K562 (cell line): ENCODE measurements around the gene RETN. TPM values are rescaled to one million over a fixed set of nuclear protein-coding genes. Genes with fewer than 3 reads are reported as not detected.

ENCODE experiments used
- ARHGAP35 ChIP-seq: fragments of 450-650 bp; IDR thresholded peaks from 2 replicates; pipeline ENCODE4 v1.6.1; 2018; ENCODE audit not compliant: partially characterized antibody
- ATF1 ChIP-seq, 2 experiments: fragments of 450-650 bp in 1 of 2; IDR thresholded peaks; 2 replicates each; pipeline ENCODE4 v1.6.1; 2016; ENCODE audit warnings: missing compliant biosample characterization in 1 of 2, missing genetic modification characterization in 1 of 2
- CCAR2 ChIP-seq: fragments of 200-400 bp; formaldehyde crosslinking; IDR thresholded peaks from 2 replicates; pipeline ENCODE4 v1.6.1; 2017; ENCODE audit warnings: mild to moderate bottlenecking, low read depth, low read length
- IFI16 ChIP-seq: fragments of 250-450 bp; sonication (Bioruptor Pico); IDR thresholded peaks from 2 replicates; pipeline ENCODE4 v2.1.2; 2022; ENCODE audit warnings: mild to moderate bottlenecking, inconsistent platforms
- POLR3A ChIP-seq: IDR thresholded peaks from 2 replicates; pipeline ENCODE4 v1.6.1; 2011; ENCODE audit warnings: borderline replicate concordance, mild to moderate bottlenecking, moderate library complexity; ENCODE audit not compliant: insufficient read length, insufficient read depth; ENCODE audit errors: extremely low read depth
- RBM15 ChIP-seq: fragments of 200-400 bp; formaldehyde crosslinking; IDR thresholded peaks from 2 replicates; pipeline ENCODE4 v1.6.1; 2018; ENCODE audit warnings: mild to moderate bottlenecking, low read length, moderate library complexity; ENCODE audit not compliant: insufficient read depth
- SETDB1 ChIP-seq: IDR thresholded peaks from one replicate; pipeline ENCODE4 v1.6.1; 2012; ENCODE audit warnings: low read length, control low read depth, inconsistent platforms
- SMAD2 ChIP-seq: fragments of 150-350 bp; IDR thresholded peaks from 2 replicates; pipeline ENCODE4 v1.6.1; 2014; ENCODE audit warnings: low read depth, mild to moderate bottlenecking, low read length
- SMAD4 ChIP-seq: fragments of 250-450 bp; sonication (Bioruptor Pico); conservative IDR thresholded peaks from 2 replicates; pipeline ENCODE4 v1.8.0; 2021; ENCODE audit warnings: inconsistent platforms, mild to moderate bottlenecking, moderate library complexity
- TAF9B ChIP-seq: fragments of 450-650 bp; IDR thresholded peaks from 2 replicates; pipeline ENCODE4 v1.6.1; 2018; ENCODE audit warnings: mild to moderate bottlenecking; ENCODE audit not compliant: partially characterized antibody
- ZBTB11 ChIP-seq, 3 experiments: fragments of 200-800 bp in 1 of 3; fragments of 250-450 bp in 1 of 3; fragments of 450-650 bp in 1 of 3; sonication (Bioruptor Pico) in 1 of 3; sonication (Bioruptor generic) in 1 of 3; formaldehyde crosslinking in 1 of 3; IDR thresholded peaks; 2 replicates each; pipeline versions ENCODE4 v1.6.1 to v1.8.0; 2016 to 2022; ENCODE audit warnings: mild to moderate bottlenecking in 2 of 3, missing genetic modification characterization in 2 of 3, missing compliant biosample characterization in 1 of 3, moderate library complexity in 1 of 3
- ZNF239 ChIP-seq: fragments of 250-450 bp; sonication (Bioruptor Pico); IDR thresholded peaks from 2 replicates; pipeline ENCODE4 v1.4.0; 2020; ENCODE audit warnings: mild to moderate bottlenecking
- ZNF384 ChIP-seq: IDR thresholded peaks from 2 replicates; pipeline ENCODE4 v1.6.1; 2012; ENCODE audit warnings: low read depth, low read length, improper control_type of control experiment
- ZNF668 ChIP-seq: fragments of 250-450 bp; sonication (Bioruptor Pico); IDR thresholded peaks from 2 replicates; pipeline ENCODE4 v1.8.0; 2022; ENCODE audit warnings: mild to moderate bottlenecking, inconsistent platforms
- polyA plus RNA-seq, 8 experiments: library from polyadenylated mRNA; depleted of rRNA in 4 of 8; stranded (reverse) in 5 of 8; unstranded in 3 of 8; fragments of >200 nt; fragmentation: Nextera tagmentation in 2 of 8; fragmentation: Illumina TruSeq in 1 of 8; extraction: Ambion mirVana in 2 of 8; extraction: Trizol in 1 of 8; gene quantifications; 2 replicates each; pipeline versions ENCODE4 v1.2.1 to v1.2.3, GENCODE V29; 2011 to 2014; ENCODE audit warnings: inconsistent platforms in 1 of 8, missing spikeins in 1 of 8
- total RNA-seq, 7 experiments: library from RNA; depleted of rRNA in 6 of 7; stranded (reverse); fragments of >200 nt in 6 of 7; fragmentation: Illumina TruSeq in 2 of 7; extraction: Trizol in 2 of 7; gene quantifications; 2 replicates each; pipeline versions ENCODE4 v1.2.1 to v1.2.3, GENCODE V29; 2011 to 2021; ENCODE audit warnings: low replicate concordance in 1 of 7
- TF ChIP-seq, protein P1 (sequence below): fragments of 250-450 bp; sonication (Bioruptor Pico); IDR thresholded peaks from 2 replicates; pipeline ENCODE4 v1.5.0; 2021; ENCODE audit warnings: mild to moderate bottlenecking, borderline replicate concordance
- TF ChIP-seq, protein P2 (sequence below): fragments of 250-450 bp; sonication (Bioruptor Pico); IDR thresholded peaks from 2 replicates; pipeline ENCODE4 v1.5.0; 2022; ENCODE audit warnings: mild to moderate bottlenecking
- TF ChIP-seq, protein P3 (sequence below): fragments of 250-450 bp; sonication (Bioruptor Pico); IDR thresholded peaks from 2 replicates; pipeline ENCODE4 v1.8.0; 2022; ENCODE audit warnings: inconsistent platforms, mild to moderate bottlenecking, moderate library complexity, borderline replicate concordance

The RETN gene
- total and polyA plus RNA-seq, 9 of the 15 experiments (the other 6 are each of a cell fraction or from before 2014, with no cell fraction given): not detected

DNA sequence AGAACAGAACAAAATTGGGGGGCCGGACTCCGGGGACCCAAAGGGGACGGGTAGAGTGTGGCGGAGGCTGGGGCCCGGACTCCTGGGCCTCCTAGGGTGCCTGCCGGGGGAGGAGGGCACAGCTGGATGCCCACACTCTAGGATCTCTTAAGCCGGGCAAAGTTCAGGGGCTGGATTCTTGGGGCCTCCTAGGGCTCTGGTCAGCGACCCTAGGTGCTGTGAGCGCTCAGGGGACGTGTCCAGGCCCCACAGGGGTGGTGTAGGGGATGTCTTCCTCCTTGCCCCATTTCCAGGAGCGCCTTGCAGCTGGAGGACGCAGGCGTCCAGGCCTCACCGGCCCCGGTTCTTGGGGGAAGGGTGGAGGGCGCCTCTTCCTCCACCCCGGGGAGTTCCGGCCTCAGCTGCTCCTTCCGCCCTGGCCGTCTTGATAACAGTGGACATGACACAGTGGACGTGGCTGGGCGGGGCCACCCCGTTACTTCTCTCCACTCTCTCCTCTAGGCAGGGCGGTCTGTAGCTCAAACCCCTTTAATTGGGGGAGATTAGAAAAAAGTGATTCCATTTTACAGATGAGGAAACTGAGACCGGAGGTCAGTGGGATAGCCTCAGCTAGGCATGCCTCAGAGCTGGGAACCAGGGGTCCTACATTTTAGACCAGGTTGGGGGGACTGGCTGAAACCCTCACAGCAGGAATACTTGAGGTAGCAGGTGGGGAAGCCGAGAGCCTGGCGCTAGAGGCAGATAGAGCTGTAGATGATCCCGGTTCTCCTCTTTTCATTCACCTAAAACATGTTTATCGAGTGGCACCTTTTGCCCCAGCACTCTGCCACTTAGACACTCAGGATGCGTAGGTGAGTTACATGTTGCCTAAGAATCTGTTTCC lies 31.2 kb upstream of the RETN start (continued):
- TF ChIP-seq POLR3A: no peak
- TF ChIP-seq SMAD2: no peak
- no peak for TF ChIP-seq CCAR2
- no peak for TF ChIP-seq ATF1 (CRISPR knock-in tag; IDR thresholded peaks at IDR 0.05)
- TF ChIP-seq ATF1 (tag; IDR thresholded peaks at IDR 0.05): peak; percentile 71
- TF ChIP-seq, protein P1, sequence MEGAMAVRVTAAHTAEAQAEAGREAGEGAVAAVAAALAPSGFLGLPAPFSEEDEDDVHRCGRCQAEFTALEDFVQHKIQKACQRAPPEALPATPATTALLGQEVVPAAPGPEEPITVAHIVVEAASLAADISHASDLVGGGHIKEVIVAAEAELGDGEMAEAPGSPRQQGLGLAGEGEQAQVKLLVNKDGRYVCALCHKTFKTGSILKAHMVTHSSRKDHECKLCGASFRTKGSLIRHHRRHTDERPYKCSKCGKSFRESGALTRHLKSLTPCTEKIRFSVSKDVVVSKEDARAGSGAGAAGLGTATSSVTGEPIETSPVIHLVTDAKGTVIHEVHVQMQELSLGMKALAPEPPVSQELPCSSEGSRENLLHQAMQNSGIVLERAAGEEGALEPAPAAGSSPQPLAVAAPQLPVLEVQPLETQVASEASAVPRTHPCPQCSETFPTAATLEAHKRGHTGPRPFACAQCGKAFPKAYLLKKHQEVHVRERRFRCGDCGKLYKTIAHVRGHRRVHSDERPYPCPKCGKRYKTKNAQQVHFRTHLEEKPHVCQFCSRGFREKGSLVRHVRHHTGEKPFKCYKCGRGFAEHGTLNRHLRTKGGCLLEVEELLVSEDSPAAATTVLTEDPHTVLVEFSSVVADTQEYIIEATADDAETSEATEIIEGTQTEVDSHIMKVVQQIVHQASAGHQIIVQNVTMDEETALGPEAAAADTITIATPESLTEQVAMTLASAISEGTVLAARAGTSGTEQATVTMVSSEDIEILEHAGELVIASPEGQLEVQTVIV: no peak
- no peak for TF ChIP-seq ZNF239 (CRISPR knock-in tag)
- TF ChIP-seq RBM15: no peak
- TF ChIP-seq, protein P2, sequence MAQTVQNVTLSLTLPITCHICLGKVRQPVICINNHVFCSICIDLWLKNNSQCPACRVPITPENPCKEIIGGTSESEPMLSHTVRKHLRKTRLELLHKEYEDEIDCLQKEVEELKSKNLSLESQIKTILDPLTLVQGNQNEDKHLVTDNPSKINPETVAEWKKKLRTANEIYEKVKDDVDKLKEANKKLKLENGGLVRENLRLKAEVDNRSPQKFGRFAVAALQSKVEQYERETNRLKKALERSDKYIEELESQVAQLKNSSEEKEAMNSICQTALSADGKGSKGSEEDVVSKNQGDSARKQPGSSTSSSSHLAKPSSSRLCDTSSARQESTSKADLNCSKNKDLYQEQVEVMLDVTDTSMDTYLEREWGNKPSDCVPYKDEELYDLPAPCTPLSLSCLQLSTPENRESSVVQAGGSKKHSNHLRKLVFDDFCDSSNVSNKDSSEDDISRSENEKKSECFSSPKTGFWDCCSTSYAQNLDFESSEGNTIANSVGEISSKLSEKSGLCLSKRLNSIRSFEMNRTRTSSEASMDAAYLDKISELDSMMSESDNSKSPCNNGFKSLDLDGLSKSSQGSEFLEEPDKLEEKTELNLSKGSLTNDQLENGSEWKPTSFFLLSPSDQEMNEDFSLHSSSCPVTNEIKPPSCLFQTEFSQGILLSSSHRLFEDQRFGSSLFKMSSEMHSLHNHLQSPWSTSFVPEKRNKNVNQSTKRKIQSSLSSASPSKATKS: no peak
- TF ChIP-seq ZNF668 (CRISPR knock-in tag): no peak
- TF ChIP-seq IFI16 (CRISPR knock-in tag): no peak
- no peak for TF ChIP-seq SETDB1
- TF ChIP-seq SMAD4: no peak
- TF ChIP-seq, protein P3, sequence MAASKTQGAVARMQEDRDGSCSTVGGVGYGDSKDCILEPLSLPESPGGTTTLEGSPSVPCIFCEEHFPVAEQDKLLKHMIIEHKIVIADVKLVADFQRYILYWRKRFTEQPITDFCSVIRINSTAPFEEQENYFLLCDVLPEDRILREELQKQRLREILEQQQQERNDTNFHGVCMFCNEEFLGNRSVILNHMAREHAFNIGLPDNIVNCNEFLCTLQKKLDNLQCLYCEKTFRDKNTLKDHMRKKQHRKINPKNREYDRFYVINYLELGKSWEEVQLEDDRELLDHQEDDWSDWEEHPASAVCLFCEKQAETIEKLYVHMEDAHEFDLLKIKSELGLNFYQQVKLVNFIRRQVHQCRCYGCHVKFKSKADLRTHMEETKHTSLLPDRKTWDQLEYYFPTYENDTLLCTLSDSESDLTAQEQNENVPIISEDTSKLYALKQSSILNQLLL: no peak
- TF ChIP-seq ZBTB11 (CRISPR knock-in tag; IDR thresholded peaks at IDR 0.05): peak in 2 of 3 experiments; percentile 56 to 74; a peak in 4 of 6 replicates
- TF ChIP-seq TAF9B: peak; percentile 19
- no peak for TF ChIP-seq ZNF384
- no peak for TF ChIP-seq ARHGAP35
